Keratinocyte (primary cell): ENCODE data around the gene RBM44. TPM values are rescaled to one million over a fixed set of nuclear protein-coding genes. Genes with fewer than 3 reads are reported as not detected.

ENCODE experiments used
- DNase-seq: peaks from one replicate; pipeline ENCODE4 v3.0.0-alpha.2; 2011; ENCODE audit warnings: low read depth, missing footprints, low spot score
- FAIRE-seq: peaks from 2 replicates; lab custom pipeline; 2011; peaks lifted over from hg19 to GRCh38; lab: Jason Lieb, UNC
- H2AFZ ChIP-seq: 2 replicates; pipeline ENCODE4 v1.6.0; 2012; ENCODE audit warnings: low read length, control low read depth, inconsistent platforms; ENCODE audit not compliant: control insufficient read depth
- H3K27ac ChIP-seq: 2 replicates; pipeline ENCODE4 v1.5.1; 2011; ENCODE audit warnings: low read length; ENCODE audit not compliant: control insufficient read depth, insufficient read depth
- H3K27me3 ChIP-seq: 3 replicates; pipeline ENCODE4 v1.6.0; 2011; ENCODE audit warnings: low read length; ENCODE audit not compliant: control insufficient read depth, insufficient read depth; ENCODE audit errors: extremely low read depth
- H3K36me3 ChIP-seq, 2 experiments: 2 replicates in 1 of 2; 3 replicates in 1 of 2; pipeline ENCODE4 v1.5.1; 2011; ENCODE audit warnings: low read length in 2 of 2, mild to moderate bottlenecking in 1 of 2; ENCODE audit not compliant: control insufficient read depth in 2 of 2, insufficient read depth in 2 of 2; ENCODE audit errors: extremely low read depth in 1 of 2
- H3K4me1 ChIP-seq: 3 replicates; pipeline ENCODE4 v1.5.1; 2011; ENCODE audit warnings: low read length; ENCODE audit not compliant: control insufficient read depth, insufficient read depth; ENCODE audit errors: extremely low read depth
- H3K4me2 ChIP-seq: 3 replicates; pipeline ENCODE4 v1.6.0; 2011; ENCODE audit warnings: low read depth, low read length; ENCODE audit not compliant: control insufficient read depth, insufficient read depth; ENCODE audit errors: extremely low read depth
- H3K4me3 ChIP-seq, 3 experiments: fragments of 200-600 bp in 1 of 3; sonication (generic) in 1 of 3; 2 replicates in 2 of 3; 3 replicates in 1 of 3; pipeline ENCODE4 v1.5.1; 2011 to 2016; ENCODE audit warnings: low read length in 3 of 3, mild to moderate bottlenecking in 3 of 3, control low read depth in 2 of 3, inconsistent platforms in 1 of 3, low read depth in 1 of 3, mixed read lengths in 1 of 3, mixed run types in 1 of 3, moderate library complexity in 1 of 3; ENCODE audit not compliant: control insufficient read depth in 2 of 3, insufficient read depth in 2 of 3; ENCODE audit errors: extremely low read depth in 1 of 3
- H3K79me2 ChIP-seq: 2 replicates; pipeline ENCODE4 v1.6.0; 2012; ENCODE audit warnings: low read length; ENCODE audit not compliant: control insufficient read depth, insufficient read depth
- H3K9ac ChIP-seq: 3 replicates; pipeline ENCODE4 v1.6.0; 2011; ENCODE audit warnings: low read length; ENCODE audit not compliant: control insufficient read depth, insufficient read depth; ENCODE audit errors: extremely low read depth
- H3K9me1 ChIP-seq: 3 replicates; pipeline ENCODE4 v1.6.0; 2011; ENCODE audit warnings: low read length; ENCODE audit not compliant: control insufficient read depth, insufficient read depth; ENCODE audit errors: extremely low read depth
- H3K9me3 ChIP-seq: 2 replicates; pipeline ENCODE4 v1.5.1; 2012; ENCODE audit warnings: low read depth, low read length; ENCODE audit not compliant: control insufficient read depth
- H4K20me1 ChIP-seq: 3 replicates; pipeline ENCODE4 v1.6.0; 2011; ENCODE audit warnings: low read length; ENCODE audit not compliant: control insufficient read depth, insufficient read depth; ENCODE audit errors: extremely low read depth
- EZH2 ChIP-seq: IDR thresholded peaks from one replicate; pipeline ENCODE4 v1.6.1; 2012; ENCODE audit warnings: inconsistent platforms, mild to moderate bottlenecking, low read length, moderate library complexity
- dilution Hi-C: fragments of 300-500 bp; cut with MboI; formaldehyde crosslinking; loops from one replicate; pipeline ENCODE4 v1.7.0; 2020; ENCODE audit warnings: low sequenced_read_pairs; ENCODE audit not compliant: extremely low pct_ligation_motif_present
- polyA plus RNA-seq, 5 experiments: library from polyadenylated mRNA; depleted of rRNA in 3 of 5; stranded (reverse) in 3 of 5; stranded (forward) in 1 of 5; unstranded in 1 of 5; fragments of >200 nt; gene quantifications; 1 replicate in 1 of 5; 2 replicates in 3 of 5; 3 replicates in 1 of 5; pipeline versions ENCODE4 v1.2.1 to v1.2.3, GENCODE V29; 2011 to 2012; ENCODE audit warnings: missing spikeins in 2 of 5, low read depth in 1 of 5, low replicate concordance in 1 of 5
- TF ChIP-seq, protein P1 (sequence below), 3 experiments: IDR thresholded peaks in 1 of 3; conservative IDR thresholded peaks in 1 of 3; optimal IDR thresholded peaks in 1 of 3; 2 replicates in 2 of 3; 3 replicates in 1 of 3; pipeline versions ENCODE3 to v1.5.1; 2011; ENCODE audit warnings: low read length in 3 of 3, mild to moderate bottlenecking in 3 of 3, moderate library complexity in 2 of 3, control low read depth in 1 of 3, inconsistent platforms in 1 of 3; ENCODE audit not compliant: insufficient read depth in 2 of 3; ENCODE audit errors: extremely low read depth in 1 of 3

The RBM44 gene
- polyA plus RNA-seq, 1 donor (not counting 4 experiments of a cell fraction or from before 2014, with no cell fraction given), result 0.14 TPM

DNA sequence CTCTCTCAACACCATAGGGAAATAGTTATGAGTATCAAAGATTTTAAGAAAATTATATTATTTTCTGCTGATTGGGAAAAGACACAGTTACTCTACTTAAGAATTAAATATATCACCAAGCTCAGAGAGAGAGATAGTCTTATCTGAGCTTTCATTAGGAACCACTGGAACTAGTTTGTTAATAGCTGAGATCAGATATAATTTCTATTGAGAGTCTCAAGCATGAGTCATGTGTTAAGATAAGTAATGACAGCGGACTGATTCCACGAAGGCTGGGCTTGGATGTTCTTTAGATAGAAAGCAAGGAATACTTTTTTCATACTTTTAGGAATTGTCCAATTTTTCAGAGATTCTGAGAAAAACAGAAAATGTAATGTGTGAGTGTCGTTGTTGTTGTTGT lies 44.4 kb upstream of the RBM44 start:
- H3K4me1 ChIP-seq, result no peaks in the 10 kb centered on the region
- no peak overlapping the region for H3K4me2 ChIP-seq
- peaks cover 2% of the 10 kb centered on the region for H3K79me2 ChIP-seq
- no peak for TF ChIP-seq EZH2
- TF ChIP-seq, protein P1, sequence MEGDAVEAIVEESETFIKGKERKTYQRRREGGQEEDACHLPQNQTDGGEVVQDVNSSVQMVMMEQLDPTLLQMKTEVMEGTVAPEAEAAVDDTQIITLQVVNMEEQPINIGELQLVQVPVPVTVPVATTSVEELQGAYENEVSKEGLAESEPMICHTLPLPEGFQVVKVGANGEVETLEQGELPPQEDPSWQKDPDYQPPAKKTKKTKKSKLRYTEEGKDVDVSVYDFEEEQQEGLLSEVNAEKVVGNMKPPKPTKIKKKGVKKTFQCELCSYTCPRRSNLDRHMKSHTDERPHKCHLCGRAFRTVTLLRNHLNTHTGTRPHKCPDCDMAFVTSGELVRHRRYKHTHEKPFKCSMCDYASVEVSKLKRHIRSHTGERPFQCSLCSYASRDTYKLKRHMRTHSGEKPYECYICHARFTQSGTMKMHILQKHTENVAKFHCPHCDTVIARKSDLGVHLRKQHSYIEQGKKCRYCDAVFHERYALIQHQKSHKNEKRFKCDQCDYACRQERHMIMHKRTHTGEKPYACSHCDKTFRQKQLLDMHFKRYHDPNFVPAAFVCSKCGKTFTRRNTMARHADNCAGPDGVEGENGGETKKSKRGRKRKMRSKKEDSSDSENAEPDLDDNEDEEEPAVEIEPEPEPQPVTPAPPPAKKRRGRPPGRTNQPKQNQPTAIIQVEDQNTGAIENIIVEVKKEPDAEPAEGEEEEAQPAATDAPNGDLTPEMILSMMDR (optimal IDR thresholded peaks at IDR 0.05 in 1 of 3, IDR thresholded peaks at IDR 0.05 in 1 of 3, conservative IDR thresholded peaks at IDR 0.05 in 1 of 3; ENCODE audit: extremely low read depth in 1 of 3, insufficient read depth in 2 of 3, low read length in 3 of 3), result no peak
- peaks cover 41 to 68% of the 10 kb centered on the region in 2 experiments for H3K36me3 ChIP-seq
- no peaks in the 10 kb centered on the region for H4K20me1 ChIP-seq
- no peak overlapping the region for H3K27ac ChIP-seq
- H3K27me3 ChIP-seq, result no peaks in the 10 kb centered on the region
- no peak overlapping the region for H3K9ac ChIP-seq
- H3K9me1 ChIP-seq, result no peaks in the 10 kb centered on the region
- no peak overlapping the region for H2AFZ ChIP-seq
- DNase-seq, result no peak
- no peaks in the 10 kb centered on the region for H3K9me3 ChIP-seq
- FAIRE-seq, result no peak
- H3K4me3 ChIP-seq, result no peak overlapping the region
- dilution Hi-C loops, result no loop called here

DNA sequence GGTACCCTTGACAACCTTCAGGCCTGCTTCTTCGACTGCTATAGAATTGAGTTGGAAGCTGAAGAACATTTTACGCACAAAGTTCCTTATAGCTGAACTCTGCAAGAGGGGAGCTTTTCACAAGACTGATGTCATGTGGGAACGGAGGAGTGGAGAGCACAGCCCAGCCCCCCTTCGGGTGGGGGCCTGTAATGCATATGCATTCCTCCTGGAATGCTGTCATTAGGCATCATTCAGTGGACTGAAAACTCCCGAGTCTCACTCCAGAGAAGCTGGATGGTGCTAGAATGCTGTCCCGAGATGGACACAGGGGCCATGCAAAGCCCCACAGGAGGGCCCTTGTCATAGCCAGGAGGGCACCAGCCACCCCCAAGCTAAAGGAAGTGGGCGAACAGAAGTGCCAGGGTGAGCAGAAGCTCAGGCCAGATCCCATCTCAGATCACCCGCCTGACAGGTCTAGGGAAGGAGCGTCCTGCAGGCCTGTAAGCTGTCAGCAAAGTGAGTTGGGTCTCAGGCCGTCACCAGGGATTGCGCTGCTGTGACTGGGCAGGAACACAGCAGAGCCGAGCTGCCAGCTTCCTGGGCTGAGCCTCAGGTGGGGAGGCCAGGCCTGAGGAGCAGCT lies 43.8 kb upstream of the RBM44 start:
- no peaks in the 10 kb centered on the region for H4K20me1 ChIP-seq
- peaks cover 36 to 69% of the 10 kb centered on the region in 2 experiments for H3K36me3 ChIP-seq
- H3K4me2 ChIP-seq, result no peak overlapping the region
- no peak overlapping the region for H2AFZ ChIP-seq
- DNase-seq (no peak), FAIRE-seq (no peak)
- H3K9ac ChIP-seq, result no peak overlapping the region
- no peak overlapping the region for H3K27ac ChIP-seq
- no peaks in the 10 kb centered on the region for H3K27me3 ChIP-seq
- H3K9me3 ChIP-seq, result no peaks in the 10 kb centered on the region
- no peaks in the 10 kb centered on the region for H3K9me1 ChIP-seq
- dilution Hi-C loops, result no loop called here
- H3K4me3 ChIP-seq, result no peak overlapping the region
- H3K4me1 ChIP-seq, result no peaks in the 10 kb centered on the region
- H3K79me2 ChIP-seq, result peaks cover 2% of the 10 kb centered on the region
- TF ChIP-seq, protein P1 (optimal IDR thresholded peaks at IDR 0.05 in 1 of 3, IDR thresholded peaks at IDR 0.05 in 1 of 3, conservative IDR thresholded peaks at IDR 0.05 in 1 of 3; ENCODE audit: extremely low read depth in 1 of 3, insufficient read depth in 2 of 3, low read length in 3 of 3), result no peak
